ENCODE data around the gene CCDC180.

Gene CCDC180

GRCh38 chr9:97318433-97318832, 11.0 kb downstream of the CCDC180 start:
- no peak overlapping the region for H3K27ac ChIP-seq
- TF ChIP-seq CTCF (conservative IDR thresholded peaks at IDR 0.05; ENCODE audit: low read depth, low read length), result no peak
- H3K4me3 ChIP-seq (IDR thresholded peaks at IDR 0.05; ENCODE audit: insufficient read depth, low read depth, low read length), result no peak overlapping the region

GRCh38 chr9:97319395-97319794, 11.9 kb downstream of the CCDC180 start:
- no peak for TF ChIP-seq CTCF (conservative IDR thresholded peaks at IDR 0.05; ENCODE audit: low read depth, low read length)
- Histone ChIP-seq H3K27me3 (ENCODE audit: insufficient read depth, low read depth) (no peaks in the 10 kb centered on the region), H3K4me3 (IDR thresholded peaks at IDR 0.05; ENCODE audit: insufficient read depth, low read depth, low read length) (no peak overlapping the region), H3K36me3 (ENCODE audit: insufficient read depth) (no peaks in the 10 kb centered on the region), H3K79me2 (ENCODE audit: insufficient read depth, low read depth) (no peaks in the 10 kb centered on the region), H3K4me2 (no peak overlapping the region), H4K20me1 (ENCODE audit: insufficient read depth) (no peaks in the 10 kb centered on the region), H3K4me1 (ENCODE audit: low read depth, poor library complexity, severe bottlenecking) (peaks cover 14% of the 10 kb centered on the region), H3K27ac (no peak overlapping the region), H2AFZ (ENCODE audit: low read depth) (no peak overlapping the region), H3K9ac (no peak overlapping the region)

More at GRCh38 chr9:97318433-97318832, 11.0 kb downstream of the CCDC180 start:
- Histone ChIP-seq H4K20me1 (ENCODE audit: insufficient read depth) (no peaks in the 10 kb centered on the region), H3K4me1 (ENCODE audit: low read depth, poor library complexity, severe bottlenecking) (peaks cover 14% of the 10 kb centered on the region), H3K4me2 (no peak overlapping the region), H3K9ac (no peak overlapping the region), H3K36me3 (ENCODE audit: insufficient read depth) (no peaks in the 10 kb centered on the region), H3K27me3 (ENCODE audit: insufficient read depth, low read depth) (no peaks in the 10 kb centered on the region), H2AFZ (ENCODE audit: low read depth) (no peak overlapping the region), H3K79me2 (ENCODE audit: insufficient read depth, low read depth) (no peaks in the 10 kb centered on the region)

- TF ChIP-seq CTCF (conservative IDR thresholded peaks at IDR 0.05; ENCODE audit: low read depth, low read length), result no peak
- Histone ChIP-seq H3K36me3 (ENCODE audit: insufficient read depth) (no peaks in the 10 kb centered on the region), H3K4me3 (IDR thresholded peaks at IDR 0.05; ENCODE audit: insufficient read depth, low read depth, low read length) (no peak overlapping the region), H4K20me1 (ENCODE audit: insufficient read depth) (no peaks in the 10 kb centered on the region), H3K79me2 (ENCODE audit: insufficient read depth, low read depth) (no peaks in the 10 kb centered on the region), H3K4me2 (no peak overlapping the region), H3K9ac (no peak overlapping the region), H3K27ac (no peak overlapping the region), H3K4me1 (ENCODE audit: low read depth, poor library complexity, severe bottlenecking) (peaks cover 14% of the 10 kb centered on the region), H2AFZ (ENCODE audit: low read depth) (no peak overlapping the region), H3K27me3 (ENCODE audit: insufficient read depth, low read depth) (no peaks in the 10 kb centered on the region)
Observed at GRCh38 chr9:97320080-97320642, 12.7 kb downstream of the CCDC180 start.

GRCh38 chr9:97321251-97321650, 13.8 kb downstream of the CCDC180 start:
- no peak overlapping the region for H3K9ac ChIP-seq
- no peak overlapping the region for H3K4me3 ChIP-seq (IDR thresholded peaks at IDR 0.05; ENCODE audit: insufficient read depth, low read depth, low read length)
- H3K27me3 ChIP-seq (ENCODE audit: insufficient read depth, low read depth), result no peaks in the 10 kb centered on the region
- no peak overlapping the region for H3K4me2 ChIP-seq
- no peaks in the 10 kb centered on the region for H4K20me1 ChIP-seq (ENCODE audit: insufficient read depth)
- no peaks in the 10 kb centered on the region for H3K79me2 ChIP-seq (ENCODE audit: insufficient read depth, low read depth)
- no peak overlapping the region for H3K27ac ChIP-seq
- H2AFZ ChIP-seq (ENCODE audit: low read depth), result no peak overlapping the region
- no peaks in the 10 kb centered on the region for H3K36me3 ChIP-seq (ENCODE audit: insufficient read depth)
- peaks cover 14% of the 10 kb centered on the region for H3K4me1 ChIP-seq (ENCODE audit: low read depth, poor library complexity, severe bottlenecking)
- TF ChIP-seq CTCF (conservative IDR thresholded peaks at IDR 0.05; ENCODE audit: low read depth, low read length), result no peak

Measured in KMS-11 (cell line).